Raji (cell line): Measurements from ENCODE around the gene SELENOW.

ENCODE experiments used
- POLR2A ChIP-seq: IDR thresholded peaks from 2 replicates; pipeline ENCODE4 v1.6.1; 2011; ENCODE audit warnings: low read depth, low read length, control low read depth; ENCODE audit not compliant: insufficient read depth

SELENOW gene

DNA sequence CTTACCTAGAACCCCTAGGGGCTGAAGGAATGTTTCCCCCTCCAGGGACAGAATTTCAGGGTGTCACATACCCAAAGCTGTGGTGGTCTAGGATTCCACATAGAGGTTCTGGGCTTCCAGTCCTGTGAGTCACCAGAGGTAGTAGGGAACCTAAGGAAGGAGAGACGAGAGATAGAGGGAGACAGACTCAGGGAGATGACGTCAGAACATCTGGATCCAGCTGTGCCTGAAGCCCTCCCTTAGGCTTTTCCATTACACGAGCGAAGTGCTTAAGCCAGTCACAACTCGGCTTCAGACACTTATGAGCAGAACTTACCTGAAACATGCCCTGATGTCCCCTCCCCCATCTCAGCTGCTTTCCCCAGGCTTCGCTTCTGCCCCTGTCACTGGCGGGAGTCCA, 11.8 kb upstream of the SELENOW start:
- TF ChIP-seq POLR2A: no peak

DNA sequence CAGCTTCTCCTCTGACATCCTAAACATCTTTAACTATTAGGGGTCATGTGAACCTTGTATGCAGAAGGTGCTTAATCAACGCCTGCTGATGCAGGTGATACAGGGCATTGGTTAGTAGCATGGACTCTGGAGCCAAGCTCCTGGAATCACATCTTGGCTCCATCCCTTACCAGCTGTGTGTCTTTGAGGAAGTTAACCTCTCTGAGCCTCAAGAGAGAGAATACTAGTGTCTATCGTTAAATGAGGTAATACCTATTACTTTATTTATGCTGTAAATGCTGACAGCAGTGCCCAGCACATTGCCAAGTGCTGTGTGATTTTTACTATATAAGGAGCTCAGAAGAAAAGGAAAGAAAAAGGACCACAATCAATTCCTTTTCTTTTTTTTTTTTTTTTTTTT, 11.2 kb upstream of the SELENOW start:
- no peak for TF ChIP-seq POLR2A

DNA sequence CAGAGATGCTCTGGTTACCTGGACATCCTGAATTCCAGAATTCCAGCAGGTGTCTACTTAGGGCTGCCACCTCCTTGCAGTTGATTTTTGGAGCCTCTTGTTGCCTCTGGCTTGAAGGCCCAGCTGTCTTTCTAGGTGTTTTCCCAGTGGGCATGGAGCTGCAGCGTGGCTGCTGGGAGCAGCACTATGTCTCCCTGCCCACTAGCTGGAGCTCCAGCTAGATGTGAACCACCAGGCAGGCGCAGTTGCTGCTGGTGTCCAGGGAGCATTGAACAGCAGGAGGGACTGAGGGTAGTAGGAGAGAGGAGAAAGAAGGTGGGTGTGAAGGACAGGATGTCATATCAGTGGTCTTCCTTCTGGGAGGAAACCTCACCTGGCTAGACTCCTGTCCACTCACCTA, 9.9 kb upstream of the SELENOW start:
- no peak for TF ChIP-seq POLR2A

DNA sequence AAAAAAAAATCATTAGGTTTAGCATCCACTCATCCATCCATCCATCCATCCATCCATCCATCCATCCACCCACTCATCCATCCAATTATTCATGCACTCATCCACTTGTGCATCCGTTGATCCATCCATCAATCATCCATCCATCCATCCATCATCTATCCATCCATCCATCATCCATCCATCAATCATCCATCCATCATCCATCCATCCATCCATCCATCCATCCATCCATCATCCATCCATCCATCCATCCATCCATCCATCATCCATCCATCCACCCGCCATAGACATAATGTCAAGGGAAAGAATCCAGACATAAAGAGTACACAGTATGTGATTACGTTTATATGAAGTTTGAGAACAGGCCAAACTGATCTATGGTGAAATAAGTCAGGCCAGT, 9.0 kb upstream of the SELENOW start:
- no peak for TF ChIP-seq POLR2A

DNA sequence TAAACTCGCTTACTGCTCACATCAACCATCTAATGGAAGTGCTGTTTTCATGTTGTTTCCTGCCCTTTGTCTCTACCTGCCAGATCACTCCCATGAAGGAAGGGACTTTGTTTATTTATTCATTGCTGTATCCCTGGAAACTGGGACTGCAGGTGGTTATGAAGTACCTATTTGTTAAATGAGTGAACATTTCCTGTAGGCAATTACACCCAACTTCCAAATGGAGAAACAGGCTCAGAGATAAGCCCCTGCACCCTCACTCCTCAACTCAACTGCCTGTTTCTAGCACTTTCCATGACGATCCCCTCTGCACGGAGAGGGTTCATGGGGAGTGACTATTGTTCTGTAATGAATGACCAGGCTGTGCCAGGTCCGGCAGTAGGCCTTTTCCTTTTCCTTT, 1.9 kb upstream of the SELENOW start:
- no peak for TF ChIP-seq POLR2A

DNA sequence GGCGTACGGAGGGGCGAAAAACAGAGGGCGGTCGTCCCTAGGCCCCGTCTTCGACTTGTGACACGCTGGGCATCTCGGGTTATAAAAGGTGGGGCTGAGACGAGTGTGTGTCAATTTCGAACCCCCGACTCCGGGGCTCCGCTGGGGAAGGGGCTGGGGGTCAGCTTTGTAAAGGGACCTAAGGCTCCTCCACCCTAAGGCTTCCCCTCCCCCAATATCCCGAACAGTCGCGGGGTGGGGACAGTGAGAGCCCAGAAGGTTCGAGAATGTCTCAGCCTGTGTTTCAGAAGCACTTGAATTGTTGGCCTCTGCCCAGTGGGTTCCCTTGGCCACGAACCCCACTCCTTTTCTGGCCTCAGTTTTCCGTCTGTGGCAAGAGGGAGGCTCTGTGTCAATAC, 450 bp downstream of the SELENOW start:
- no peak for TF ChIP-seq POLR2A

DNA sequence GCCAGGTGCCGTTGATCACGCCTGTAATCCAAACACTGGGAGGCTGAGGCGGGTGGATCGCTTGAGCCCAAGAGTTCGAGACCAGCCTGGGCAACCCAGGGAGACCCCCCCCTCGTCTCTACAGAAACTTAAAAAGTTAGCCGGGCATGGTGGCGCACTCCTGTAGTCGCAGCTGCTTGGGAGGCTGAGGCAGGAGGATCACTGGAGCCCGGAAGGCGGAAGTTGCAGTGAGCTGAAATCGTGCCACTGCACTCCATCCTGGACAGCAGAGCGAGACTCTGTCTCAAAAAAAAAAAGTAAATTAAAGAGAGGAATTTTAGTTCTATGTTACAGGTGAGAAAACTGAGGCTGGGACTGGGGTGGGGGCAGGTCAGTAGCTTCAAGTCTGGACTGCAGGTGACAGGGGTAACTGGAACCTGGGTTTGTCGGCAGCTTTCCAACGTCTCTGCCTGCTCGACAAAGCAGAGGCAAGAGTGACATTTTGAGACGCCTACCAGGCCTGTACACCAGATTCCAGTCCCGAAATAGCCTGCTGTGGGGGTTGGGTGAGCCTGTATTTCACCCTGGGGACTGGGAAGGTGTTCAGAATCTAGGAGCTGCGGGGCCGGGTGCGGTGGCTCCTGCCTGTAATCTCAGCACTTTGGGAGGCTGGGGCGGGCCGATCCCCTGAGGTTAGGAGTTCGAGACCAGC, 1.2 kb downstream of the SELENOW start:
- no peak for TF ChIP-seq POLR2A

DNA sequence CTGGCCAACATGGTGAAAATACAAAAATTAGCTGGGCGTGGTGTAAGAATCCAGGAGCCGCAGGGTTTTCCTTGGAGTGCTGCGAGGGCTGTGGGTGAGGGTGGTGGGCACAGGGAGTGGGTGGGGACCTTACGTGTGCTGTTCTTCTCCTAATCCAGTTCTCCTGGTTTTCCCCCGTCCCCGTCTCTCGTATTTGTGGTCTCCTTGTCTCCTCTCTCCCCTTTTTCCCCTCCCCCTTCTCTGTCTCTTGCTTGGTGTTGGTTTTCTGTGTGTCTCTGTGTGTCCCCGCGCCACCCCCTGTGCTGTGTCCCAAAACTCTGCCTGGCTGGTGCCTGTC, 1.7 kb downstream of the SELENOW start:
- no peak for TF ChIP-seq POLR2A

DNA sequence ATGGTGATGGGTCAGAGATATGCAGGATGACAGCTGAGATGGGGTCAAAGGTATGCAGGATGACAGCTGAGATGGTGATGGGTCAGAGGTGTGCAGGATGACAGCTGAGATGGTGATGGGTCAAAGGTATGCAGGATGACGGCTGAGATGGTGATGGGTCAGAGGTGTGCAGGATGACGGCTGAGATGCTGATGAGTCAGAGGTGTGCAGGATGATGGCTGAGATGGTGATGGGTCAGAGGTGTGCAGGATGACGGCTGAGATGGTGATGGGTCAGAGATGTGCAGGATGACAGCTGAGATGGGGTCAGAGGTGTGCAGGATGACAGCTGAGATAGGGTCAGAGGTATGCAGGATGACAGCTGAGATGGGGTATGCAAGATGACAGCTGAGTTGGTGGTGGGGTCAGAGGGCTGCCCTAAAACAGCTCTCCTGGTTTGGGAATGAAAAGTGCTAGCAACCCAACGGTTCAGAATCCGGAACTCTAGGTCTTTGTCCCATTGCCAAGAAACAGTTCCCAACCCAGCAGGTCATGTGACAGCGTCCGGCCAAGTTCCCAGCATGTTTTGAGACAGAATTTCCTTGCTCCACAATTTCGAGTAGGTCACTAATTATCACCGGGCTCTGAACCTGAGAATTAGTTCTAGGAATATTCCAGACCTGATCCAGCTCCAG, 3.2 kb downstream of the SELENOW start:
- TF ChIP-seq POLR2A: no peak

DNA sequence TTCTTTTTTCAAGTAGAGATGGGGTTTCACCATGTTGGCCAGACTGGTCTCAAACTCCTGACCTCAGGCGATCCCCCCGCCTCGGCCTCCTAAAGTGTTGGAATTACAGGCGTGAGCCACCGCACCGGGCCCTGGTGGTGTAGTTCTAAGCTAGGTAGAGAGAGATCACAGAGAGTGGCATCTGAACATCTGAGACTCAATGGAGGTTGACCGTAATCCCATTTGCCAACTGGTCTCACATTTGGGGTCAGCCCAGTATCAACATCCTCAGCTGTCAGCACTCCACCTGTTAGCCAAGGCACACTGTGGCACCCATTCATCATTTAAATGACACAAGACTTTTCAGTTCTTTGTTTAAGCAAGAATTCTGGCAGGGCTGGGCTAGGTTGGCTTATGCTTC, 8.1 kb downstream of the SELENOW start:
- no peak for TF ChIP-seq POLR2A

DNA sequence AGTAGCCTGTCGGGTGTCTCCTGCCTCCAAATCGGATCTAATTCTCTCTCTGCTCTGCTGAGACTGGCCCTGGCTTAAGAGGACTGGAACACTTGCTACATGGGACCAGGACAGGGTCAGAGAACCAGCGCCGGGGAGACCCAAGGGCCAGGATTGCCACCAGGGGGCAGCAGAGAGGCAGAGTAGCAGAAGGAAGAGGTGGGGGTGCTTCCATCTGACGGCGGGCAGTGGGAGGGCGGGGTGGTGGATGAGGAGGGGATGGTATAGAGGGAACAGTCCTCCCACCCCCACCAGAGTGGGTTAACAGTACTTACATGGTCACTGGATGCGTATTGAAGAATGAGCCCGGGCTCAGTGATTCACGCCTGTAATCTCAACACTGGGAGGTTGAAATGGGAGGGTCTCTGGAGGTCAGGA, 11.9 kb downstream of the SELENOW start:
- TF ChIP-seq POLR2A: no peak

DNA sequence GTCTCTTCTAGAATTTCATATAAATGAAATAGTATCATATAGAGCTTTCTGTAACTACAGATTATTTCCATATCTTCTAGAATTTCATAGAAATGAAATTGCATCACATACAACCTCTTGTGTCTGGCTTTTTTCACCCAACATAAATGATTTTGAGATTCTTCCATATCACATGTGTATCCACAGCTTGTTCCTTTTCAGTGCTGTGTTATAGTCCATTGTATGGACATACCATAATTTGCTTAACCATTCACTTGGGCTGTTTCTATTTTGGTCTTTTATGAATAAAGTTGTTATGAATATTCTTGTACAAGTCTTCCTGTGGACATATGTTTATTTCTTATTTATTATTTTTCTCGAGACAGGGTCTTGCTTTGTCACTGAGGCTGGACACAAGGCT, 14.1 kb downstream of the SELENOW start:
- no peak for TF ChIP-seq POLR2A

DNA sequence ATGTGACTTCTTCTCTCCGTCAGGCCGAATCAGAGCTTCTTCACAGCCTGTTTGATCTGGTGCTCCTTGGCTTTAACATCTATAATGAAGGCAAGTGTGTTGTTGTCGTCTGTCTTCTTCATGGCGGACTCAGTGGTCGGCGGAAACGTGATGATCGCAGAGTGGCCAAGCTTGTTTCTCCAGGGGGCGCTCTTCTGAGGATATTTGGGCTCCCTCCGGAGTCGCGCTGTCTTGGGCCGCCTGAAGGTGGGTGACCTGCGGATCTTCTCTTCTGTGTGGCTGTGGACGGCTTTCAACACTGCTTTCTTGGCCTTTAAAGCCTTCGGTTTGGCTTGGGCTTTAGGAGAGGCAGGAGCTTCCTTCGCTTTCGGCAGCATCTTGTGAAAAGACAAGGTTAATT, 16.0 kb downstream of the SELENOW start:
- TF ChIP-seq POLR2A: no peak

DNA sequence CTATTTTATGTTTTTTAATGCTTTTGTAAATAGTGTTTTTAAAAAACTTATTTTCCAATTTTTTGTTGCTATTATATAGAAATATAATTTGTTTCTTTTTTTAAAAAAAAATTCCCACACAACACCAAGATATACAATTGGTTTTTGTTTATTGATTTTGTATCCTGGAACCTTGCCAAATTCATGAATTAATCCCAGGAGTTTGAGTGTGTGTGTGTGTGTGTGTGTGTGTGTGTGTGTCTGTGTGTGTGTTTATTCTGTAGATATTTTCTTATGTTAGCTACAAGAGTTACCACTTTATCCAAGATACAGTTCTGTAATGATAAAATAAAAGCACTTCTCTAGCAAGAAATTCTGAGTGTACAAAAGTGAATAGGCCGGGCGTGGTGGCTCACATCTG, 18.3 kb downstream of the SELENOW start:
- no peak for TF ChIP-seq POLR2A

DNA sequence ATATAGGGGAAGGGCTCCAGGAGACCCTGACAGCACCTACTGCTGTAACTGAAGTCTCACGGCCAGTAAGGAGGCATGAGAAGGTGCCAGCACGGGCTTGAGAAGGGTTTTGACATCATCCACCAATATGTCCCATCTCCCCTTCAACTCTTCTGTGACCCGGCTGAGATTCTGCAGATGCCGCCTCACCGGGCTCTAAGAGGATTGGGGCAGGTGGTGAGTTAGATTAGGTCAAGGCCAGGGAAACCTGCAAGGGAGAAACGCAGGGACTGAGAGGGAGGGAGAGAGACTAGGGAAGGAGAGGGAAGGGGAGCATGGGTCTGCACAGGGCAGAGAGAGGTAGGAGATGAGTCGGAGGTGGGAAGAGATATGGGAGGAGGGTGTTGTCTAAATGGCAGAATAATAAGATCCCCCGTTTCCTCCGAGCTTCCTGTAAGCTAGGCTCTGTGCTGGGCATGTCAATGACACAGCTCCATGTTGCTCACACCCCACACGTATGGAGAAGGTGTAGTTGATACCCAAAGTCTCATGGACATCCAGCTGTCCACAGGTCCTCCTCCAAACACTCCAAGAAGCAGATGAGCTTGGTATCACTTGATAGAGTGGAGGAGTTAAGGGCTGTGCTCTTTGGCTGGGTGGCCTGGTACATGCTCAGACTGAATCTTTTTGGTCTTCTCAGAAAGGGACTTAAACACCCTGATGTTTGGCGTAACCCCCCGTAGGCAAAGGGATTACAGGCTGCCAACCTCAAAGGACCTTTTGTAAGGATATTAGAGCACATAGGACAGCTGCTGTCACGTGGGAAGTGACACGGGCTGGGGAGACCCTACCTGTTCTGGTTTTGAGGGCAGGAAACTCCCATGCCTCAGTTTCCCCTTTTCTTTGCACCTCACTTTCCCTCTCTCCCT, 19.7 kb downstream of the SELENOW start:
- no peak for TF ChIP-seq POLR2A

DNA sequence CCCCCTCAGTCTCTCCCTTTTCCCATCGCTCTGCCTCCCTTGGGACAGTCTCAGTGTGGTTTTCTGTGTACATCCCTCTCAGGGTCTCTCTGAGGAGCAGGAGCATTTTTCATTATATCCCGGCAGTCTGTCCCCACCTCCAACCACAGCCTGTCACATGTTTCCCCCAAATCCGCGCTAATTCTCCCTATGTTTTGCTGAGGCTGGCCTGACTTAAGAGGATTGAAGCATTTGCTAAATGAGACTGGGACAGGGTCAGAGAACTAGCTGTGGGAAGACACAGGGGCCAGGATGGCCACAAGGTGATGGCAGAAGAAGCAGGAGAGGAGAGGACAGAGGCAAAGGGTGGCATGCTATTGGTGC, 20.4 kb downstream of the SELENOW start:
- no peak for TF ChIP-seq POLR2A

DNA sequence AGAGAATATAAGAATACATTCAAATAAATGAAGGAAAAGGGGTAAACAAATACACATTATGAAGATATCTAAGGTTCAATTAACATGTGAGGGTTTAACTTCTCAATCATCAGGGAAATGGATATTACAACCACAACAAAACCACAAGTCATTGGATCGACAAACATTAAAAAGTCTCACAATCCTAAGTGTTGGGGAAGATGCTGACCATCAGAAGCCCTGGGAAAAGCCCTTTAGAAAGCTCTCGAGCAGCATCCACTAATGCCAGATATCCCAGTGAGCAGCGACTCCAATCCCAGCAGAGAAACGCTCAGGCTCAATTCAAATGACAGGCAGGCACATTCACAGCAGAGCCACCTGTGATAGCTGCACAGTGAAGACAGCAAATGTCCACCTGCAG, 22.8 kb downstream of the SELENOW start:
- no peak for TF ChIP-seq POLR2A

DNA sequence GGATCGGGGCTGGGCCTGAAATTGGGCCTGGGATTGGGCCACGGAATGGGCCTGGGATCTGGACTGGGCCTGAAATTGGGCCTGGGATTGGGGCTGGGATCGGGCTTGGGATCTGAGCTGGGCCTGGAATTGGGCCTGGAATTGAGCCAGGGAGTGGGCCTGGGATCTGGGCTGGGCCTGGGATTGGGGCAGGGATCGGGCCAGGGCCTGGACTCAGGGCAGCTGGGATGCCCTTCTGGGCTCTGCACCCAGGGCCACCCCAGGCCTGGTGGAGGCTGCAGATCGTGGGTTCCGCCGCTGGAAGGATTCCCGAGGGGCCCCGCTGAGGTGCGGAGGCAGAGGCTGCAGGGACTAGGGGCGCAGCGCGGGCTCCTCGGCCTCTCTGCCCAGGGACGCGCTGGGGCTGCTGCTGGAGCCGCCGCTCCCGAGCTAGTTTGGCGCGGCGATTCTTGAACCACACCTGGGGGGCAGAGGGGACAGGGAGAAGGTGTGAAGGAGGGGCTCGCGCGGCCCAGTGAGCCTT, 24.1 kb downstream of the SELENOW start:
- TF ChIP-seq POLR2A: no peak
